HFF-Myc (cell line): ENCODE measurements around the gene MIB2.

Experiments used
- DNase-seq: peaks from one replicate; pipeline ENCODE4 v3.0.0-alpha.2; 2011; ENCODE audit warnings: low read depth; ENCODE audit errors: extremely low read depth
- H3K4me3 ChIP-seq: replicated peaks from 2 replicates; pipeline ENCODE4 v1.5.1; 2011; ENCODE audit warnings: low read depth, mild to moderate bottlenecking, control low read depth, low read length
- TF ChIP-seq, protein P1 (sequence below): IDR thresholded peaks from 2 replicates; pipeline ENCODE4 v1.5.1; 2012; ENCODE audit warnings: mild to moderate bottlenecking, low read depth, low read length, control low read depth; ENCODE audit errors: missing control alignments

The MIB2 gene

GRCh38 chr1:1627829-1628753 lies 12.8 kb downstream of the MIB2 start:
- TF ChIP-seq, protein P1, sequence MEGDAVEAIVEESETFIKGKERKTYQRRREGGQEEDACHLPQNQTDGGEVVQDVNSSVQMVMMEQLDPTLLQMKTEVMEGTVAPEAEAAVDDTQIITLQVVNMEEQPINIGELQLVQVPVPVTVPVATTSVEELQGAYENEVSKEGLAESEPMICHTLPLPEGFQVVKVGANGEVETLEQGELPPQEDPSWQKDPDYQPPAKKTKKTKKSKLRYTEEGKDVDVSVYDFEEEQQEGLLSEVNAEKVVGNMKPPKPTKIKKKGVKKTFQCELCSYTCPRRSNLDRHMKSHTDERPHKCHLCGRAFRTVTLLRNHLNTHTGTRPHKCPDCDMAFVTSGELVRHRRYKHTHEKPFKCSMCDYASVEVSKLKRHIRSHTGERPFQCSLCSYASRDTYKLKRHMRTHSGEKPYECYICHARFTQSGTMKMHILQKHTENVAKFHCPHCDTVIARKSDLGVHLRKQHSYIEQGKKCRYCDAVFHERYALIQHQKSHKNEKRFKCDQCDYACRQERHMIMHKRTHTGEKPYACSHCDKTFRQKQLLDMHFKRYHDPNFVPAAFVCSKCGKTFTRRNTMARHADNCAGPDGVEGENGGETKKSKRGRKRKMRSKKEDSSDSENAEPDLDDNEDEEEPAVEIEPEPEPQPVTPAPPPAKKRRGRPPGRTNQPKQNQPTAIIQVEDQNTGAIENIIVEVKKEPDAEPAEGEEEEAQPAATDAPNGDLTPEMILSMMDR, result no peak
- no peak for DNase-seq
- H3K4me3 ChIP-seq, result no peak overlapping the region

- H3K4me3 ChIP-seq, result no peak overlapping the region
- no peak for DNase-seq
- TF ChIP-seq, protein P1, result no peak
Measured at GRCh38 chr1:1628754-1629429, 13.6 kb downstream of the MIB2 start.

GRCh38 chr1:1629430-1630190 lies 14.3 kb downstream of the MIB2 start:
- DNase-seq, result no peak

DNA sequence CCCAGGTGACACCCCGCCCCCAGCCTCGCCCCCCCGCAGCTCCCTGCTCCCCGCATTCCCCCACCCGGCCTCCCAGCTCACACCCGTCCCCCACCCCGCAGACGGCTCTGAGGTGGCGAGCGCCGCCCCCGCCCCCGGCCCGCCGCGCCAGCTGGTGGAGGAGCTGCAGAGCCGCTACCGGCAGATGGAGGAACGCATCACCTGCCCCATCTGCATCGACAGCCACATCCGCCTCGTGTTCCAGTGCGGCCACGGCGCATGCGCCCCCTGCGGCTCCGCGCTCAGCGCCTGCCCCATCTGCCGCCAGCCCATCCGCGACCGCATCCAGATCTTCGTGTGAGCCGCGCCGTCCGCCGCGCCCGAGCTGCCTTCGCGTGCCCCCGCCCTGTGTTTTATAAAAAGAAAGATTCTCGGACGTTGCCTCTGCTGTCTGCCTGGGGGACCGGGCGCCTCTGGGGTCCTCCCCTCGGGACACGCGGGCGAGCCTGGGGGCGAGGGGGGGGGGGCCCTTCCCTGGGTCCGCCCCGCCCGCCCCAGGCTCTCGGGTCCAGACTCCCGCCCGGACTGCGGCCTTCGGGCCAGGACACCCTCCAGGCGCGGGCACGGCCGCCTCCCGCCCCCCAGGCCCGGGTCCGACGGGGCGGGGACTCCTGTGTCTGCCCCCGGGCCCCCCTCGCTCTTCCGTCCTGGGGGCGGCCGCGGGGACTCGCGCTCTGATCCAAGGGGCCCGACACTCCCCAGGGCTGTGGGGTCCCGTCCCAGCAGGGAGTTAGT lies 15.1 kb downstream of the MIB2 start:
- H3K4me3 ChIP-seq, result no peak overlapping the region
- TF ChIP-seq, protein P1, result no peak
- DNase-seq, result no peak

More at GRCh38 chr1:1629430-1630190, 14.3 kb downstream of the MIB2 start:
- H3K4me3 ChIP-seq, result no peak overlapping the region
- TF ChIP-seq, protein P1, result no peak

GRCh38 chr1:1630965-1631781 lies 15.9 kb downstream of the MIB2 start:
- no peak overlapping the region for H3K4me3 ChIP-seq
- TF ChIP-seq, protein P1, result no peak
- no peak for DNase-seq
